ENCODE data around the gene CCDC28A.

DNA sequence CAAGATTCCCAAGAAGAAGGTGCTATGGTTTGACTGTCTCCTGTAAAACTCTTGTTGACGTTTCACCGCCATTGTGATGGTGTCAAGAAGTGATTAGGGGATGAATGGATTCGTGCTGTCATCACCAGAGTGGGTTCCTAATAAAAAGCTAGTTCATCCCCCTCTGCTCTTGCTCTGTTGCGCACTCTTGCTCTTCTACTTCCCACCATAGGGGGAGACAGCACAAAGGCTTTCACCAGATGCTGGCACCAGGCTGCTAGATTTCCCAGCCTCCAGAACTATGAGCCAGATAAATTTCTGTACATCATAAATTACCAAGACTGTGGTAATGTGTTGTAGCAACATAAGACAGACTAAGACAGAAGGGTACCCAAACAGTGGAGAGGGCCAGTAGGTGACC lies 21.6 kb upstream of the CCDC28A start:
- TF ChIP-seq, protein P1, sequence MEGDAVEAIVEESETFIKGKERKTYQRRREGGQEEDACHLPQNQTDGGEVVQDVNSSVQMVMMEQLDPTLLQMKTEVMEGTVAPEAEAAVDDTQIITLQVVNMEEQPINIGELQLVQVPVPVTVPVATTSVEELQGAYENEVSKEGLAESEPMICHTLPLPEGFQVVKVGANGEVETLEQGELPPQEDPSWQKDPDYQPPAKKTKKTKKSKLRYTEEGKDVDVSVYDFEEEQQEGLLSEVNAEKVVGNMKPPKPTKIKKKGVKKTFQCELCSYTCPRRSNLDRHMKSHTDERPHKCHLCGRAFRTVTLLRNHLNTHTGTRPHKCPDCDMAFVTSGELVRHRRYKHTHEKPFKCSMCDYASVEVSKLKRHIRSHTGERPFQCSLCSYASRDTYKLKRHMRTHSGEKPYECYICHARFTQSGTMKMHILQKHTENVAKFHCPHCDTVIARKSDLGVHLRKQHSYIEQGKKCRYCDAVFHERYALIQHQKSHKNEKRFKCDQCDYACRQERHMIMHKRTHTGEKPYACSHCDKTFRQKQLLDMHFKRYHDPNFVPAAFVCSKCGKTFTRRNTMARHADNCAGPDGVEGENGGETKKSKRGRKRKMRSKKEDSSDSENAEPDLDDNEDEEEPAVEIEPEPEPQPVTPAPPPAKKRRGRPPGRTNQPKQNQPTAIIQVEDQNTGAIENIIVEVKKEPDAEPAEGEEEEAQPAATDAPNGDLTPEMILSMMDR (IDR thresholded peaks at IDR 0.05 in 8 of 11, conservative IDR thresholded peaks at IDR 0.05 in 3 of 11) = no peak
- TF ChIP-seq POLR2A (IDR thresholded peaks at IDR 0.05) (no peak), POLR2AphosphoS5 (IDR thresholded peaks at IDR 0.05) (no peak)

Data from spleen (tissue), 7 donors.